ENCODE data around the gene GGCX. TPM values are rescaled to one million over a fixed set of nuclear protein-coding genes. Genes with fewer than 3 reads are reported as not detected.

Gene GGCX
- total and polyA plus RNA-seq, 2 of the 4 experiments (the other 2 are of a cell fraction), result 35.0 to 39.4 TPM

GRCh38 chr2:85577063-85577385 lies 15.7 kb upstream of the GGCX start:
- H3K4ac ChIP-seq (ENCODE audit: low read depth, low read length), result no peak overlapping the region
- ATAC-seq (ENCODE audit: low read depth) (no peak), DNase-seq (no peak)
- no peak overlapping the region for H2AK5ac ChIP-seq (ENCODE audit: low read depth, low read length)
- no peak overlapping the region for H2AK9ac ChIP-seq (replicated peaks; ENCODE audit: low read depth, low read length, poor library complexity)
- H3K14ac ChIP-seq (replicated peaks; ENCODE audit: low read depth, low read length), result no peak overlapping the region
- no peaks in the 10 kb centered on the region for H3K79me1 ChIP-seq (ENCODE audit: low read depth in 1 of 2, low read length in 2 of 2)
- H3K4me3 ChIP-seq (ENCODE audit: insufficient read depth, low read depth, low read length), result no peak overlapping the region
- H4K8ac ChIP-seq (ENCODE audit: low read depth in 2 of 2, low read length in 2 of 2), result no peak overlapping the region
- no peak overlapping the region for H2BK120ac ChIP-seq (ENCODE audit: low read depth, low read length)
- H3K27ac ChIP-seq (ENCODE audit: insufficient read depth, low read length), result no peak overlapping the region
- no TSS peak for BruUV-seq (replicated peaks)
- dilution Hi-C loops (cut with HindIII; ENCODE audit: low sequenced_read_pairs, unreplicated experiment), result no loop called here
- no peak overlapping the region for H3K18ac ChIP-seq (ENCODE audit: low read depth, low read length)
- TF ChIP-seq MXI1 (IDR thresholded peaks at IDR 0.05; ENCODE audit: borderline replicate concordance, low read depth, low read length), result no peak
- TF ChIP-seq, protein P1, sequence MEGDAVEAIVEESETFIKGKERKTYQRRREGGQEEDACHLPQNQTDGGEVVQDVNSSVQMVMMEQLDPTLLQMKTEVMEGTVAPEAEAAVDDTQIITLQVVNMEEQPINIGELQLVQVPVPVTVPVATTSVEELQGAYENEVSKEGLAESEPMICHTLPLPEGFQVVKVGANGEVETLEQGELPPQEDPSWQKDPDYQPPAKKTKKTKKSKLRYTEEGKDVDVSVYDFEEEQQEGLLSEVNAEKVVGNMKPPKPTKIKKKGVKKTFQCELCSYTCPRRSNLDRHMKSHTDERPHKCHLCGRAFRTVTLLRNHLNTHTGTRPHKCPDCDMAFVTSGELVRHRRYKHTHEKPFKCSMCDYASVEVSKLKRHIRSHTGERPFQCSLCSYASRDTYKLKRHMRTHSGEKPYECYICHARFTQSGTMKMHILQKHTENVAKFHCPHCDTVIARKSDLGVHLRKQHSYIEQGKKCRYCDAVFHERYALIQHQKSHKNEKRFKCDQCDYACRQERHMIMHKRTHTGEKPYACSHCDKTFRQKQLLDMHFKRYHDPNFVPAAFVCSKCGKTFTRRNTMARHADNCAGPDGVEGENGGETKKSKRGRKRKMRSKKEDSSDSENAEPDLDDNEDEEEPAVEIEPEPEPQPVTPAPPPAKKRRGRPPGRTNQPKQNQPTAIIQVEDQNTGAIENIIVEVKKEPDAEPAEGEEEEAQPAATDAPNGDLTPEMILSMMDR (conservative IDR thresholded peaks at IDR 0.05; ENCODE audit: low read depth, low read length), result no peak
- no peak for TF ChIP-seq NFE2L2 (IDR thresholded peaks at IDR 0.05; ENCODE audit: low read depth, low read length)
- no peak for TF ChIP-seq RAD21 (IDR thresholded peaks at IDR 0.05; ENCODE audit: low read length)
- no peak for TF ChIP-seq CEBPB (IDR thresholded peaks at IDR 0.05; ENCODE audit: low read depth, low read length)
- no peak for TF ChIP-seq MAFK (IDR thresholded peaks at IDR 0.05; ENCODE audit: low read depth, low read length)
- TF ChIP-seq BHLHE40 (IDR thresholded peaks at IDR 0.05; ENCODE audit: low read depth, low read length), result no peak
- no peak for TF ChIP-seq CHD1 (IDR thresholded peaks at IDR 0.05; ENCODE audit: low read depth, low read length)
- TF ChIP-seq RFX5 (IDR thresholded peaks at IDR 0.05; ENCODE audit: low read depth, low read length), result no peak
- no peak for TF ChIP-seq RCOR1 (IDR thresholded peaks at IDR 0.05; ENCODE audit: insufficient replicate concordance, low read length)
- no peak for TF ChIP-seq SMC3 (IDR thresholded peaks at IDR 0.05; ENCODE audit: low read depth, low read length)
- no peak for TF ChIP-seq POLR2A (IDR thresholded peaks at IDR 0.05; ENCODE audit: low read depth, low read length)
- TF ChIP-seq MAZ (IDR thresholded peaks at IDR 0.05; ENCODE audit: borderline replicate concordance, low read depth, low read length), result no peak
- TF ChIP-seq FOS (IDR thresholded peaks at IDR 0.05; ENCODE audit: low read depth, low read length), result no peak
- TF ChIP-seq, protein P2, sequence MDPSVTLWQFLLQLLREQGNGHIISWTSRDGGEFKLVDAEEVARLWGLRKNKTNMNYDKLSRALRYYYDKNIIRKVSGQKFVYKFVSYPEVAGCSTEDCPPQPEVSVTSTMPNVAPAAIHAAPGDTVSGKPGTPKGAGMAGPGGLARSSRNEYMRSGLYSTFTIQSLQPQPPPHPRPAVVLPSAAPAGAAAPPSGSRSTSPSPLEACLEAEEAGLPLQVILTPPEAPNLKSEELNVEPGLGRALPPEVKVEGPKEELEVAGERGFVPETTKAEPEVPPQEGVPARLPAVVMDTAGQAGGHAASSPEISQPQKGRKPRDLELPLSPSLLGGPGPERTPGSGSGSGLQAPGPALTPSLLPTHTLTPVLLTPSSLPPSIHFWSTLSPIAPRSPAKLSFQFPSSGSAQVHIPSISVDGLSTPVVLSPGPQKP (IDR thresholded peaks at IDR 0.05; ENCODE audit: borderline replicate concordance, low read depth, low read length), result no peak
- TF ChIP-seq, protein P3, sequence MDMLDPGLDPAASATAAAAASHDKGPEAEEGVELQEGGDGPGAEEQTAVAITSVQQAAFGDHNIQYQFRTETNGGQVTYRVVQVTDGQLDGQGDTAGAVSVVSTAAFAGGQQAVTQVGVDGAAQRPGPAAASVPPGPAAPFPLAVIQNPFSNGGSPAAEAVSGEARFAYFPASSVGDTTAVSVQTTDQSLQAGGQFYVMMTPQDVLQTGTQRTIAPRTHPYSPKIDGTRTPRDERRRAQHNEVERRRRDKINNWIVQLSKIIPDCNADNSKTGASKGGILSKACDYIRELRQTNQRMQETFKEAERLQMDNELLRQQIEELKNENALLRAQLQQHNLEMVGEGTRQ (IDR thresholded peaks at IDR 0.05; ENCODE audit: low read depth, low read length), result no peak
- no peak overlapping the region for H4K91ac ChIP-seq (ENCODE audit: insufficient read depth, low read depth, low read length)
- ChIA-PET POLR2A (ENCODE audit: unreplicated experiment) (interaction anchor here (1.0 kb wide), 1 partner anchor 35 kb away, joined by 3 read pairs; the partner anchor contains the start of gene C2orf68), CTCF (no interaction called here)
- in situ Hi-C loops (cut with MboI; ENCODE audit: low sequenced_read_pairs), result no loop called here
- intact Hi-C loops (cut with micrococcal nuclease), result no loop called here
- no peak overlapping the region for H2AFZ ChIP-seq (replicated peaks; ENCODE audit: low read length, poor library complexity)
- H4K5ac ChIP-seq (ENCODE audit: low read depth, low read length), result no peak overlapping the region
- no peak overlapping the region for H3K9ac ChIP-seq (ENCODE audit: low read depth, low read length)
- 67% methylated on average over 2 of the region's 3 CpGs; no CpG with 5 or more reads in 1 of the 2 experiments for WGBS, 2 experiments (ENCODE audit: extremely low coverage in 2 of 2, insufficient read length in 1 of 2)
- H3K4me2 ChIP-seq (ENCODE audit: low read depth, low read length), result no peak overlapping the region
- H2BK20ac ChIP-seq (ENCODE audit: low read depth, low read length), result no peak overlapping the region
- no peaks in the 10 kb centered on the region for H4K20me1 ChIP-seq (ENCODE audit: insufficient read depth, low read length)
- peaks cover 8% of the 10 kb centered on the region for H3K27me3 ChIP-seq (ENCODE audit: control insufficient read depth, insufficient read depth, low read length)
- H3K4me1 ChIP-seq (ENCODE audit: control insufficient read depth, insufficient read depth, low read length), result peaks cover 16% of the 10 kb centered on the region; the same call in 1 of the 2 replicates
- H2BK5ac ChIP-seq (ENCODE audit: low read depth, low read length, poor library complexity, severe bottlenecking), result no peak overlapping the region
- H3K9me3 ChIP-seq (ENCODE audit: control insufficient read depth, insufficient read depth, low read length), result no peaks in the 10 kb centered on the region
- H3K23ac ChIP-seq (ENCODE audit: low read depth, low read length), result no peak overlapping the region
- H2BK15ac ChIP-seq (ENCODE audit: low read depth, low read length), result no peak overlapping the region
- no peaks in the 10 kb centered on the region for H3K36me3 ChIP-seq (ENCODE audit: control insufficient read depth, insufficient read depth, low read length)
- H3K9me1 ChIP-seq (ENCODE audit: insufficient read depth, low read length), result 0 out of 2 replicates have a peak, but pooled peaks cover 3% of the 10 kb centered on the region
- H3K56ac ChIP-seq (ENCODE audit: extremely low read depth, insufficient read depth, low read length), result no peak overlapping the region

All from IMR-90 (cell line).